B cell (primary cell): ENCODE measurements around the gene PIK3CD. TPM values are rescaled to one million over a fixed set of nuclear protein-coding genes. Genes with fewer than 3 reads are reported as not detected.

Source experiments
- ATAC-seq: fragments of 200-7000 bp; cut with Tn5 transposase; one replicate; pipeline ENCODE4 v1.10.0; 2021; ENCODE audit warnings: low read depth, mild to moderate bottlenecking, moderate number of reproducible peaks, moderate library complexity
- CTCF ChIA-PET: fragments of 350-600 bp; sonication (Branson Sonifier 250); formaldehyde crosslinking; loops from one replicate; lab custom pipeline; 2021; ENCODE audit warnings: antibody characterized with exemption, inconsistent platforms; lab: Charles Lee
- POLR2A ChIA-PET: fragments of 350-600 bp; sonication (Branson Sonifier 250); formaldehyde crosslinking; loops from one replicate; lab custom pipeline; 2021; ENCODE audit warnings: antibody characterized with exemption; lab: Charles Lee
- DNase-seq: peaks from one replicate; pipeline ENCODE4 v3.0.0; 2013
- H2AFZ ChIP-seq: 2 replicates; pipeline ENCODE4 v1.6.1; 2012; ENCODE audit warnings: mild to moderate bottlenecking, low read depth, low read length; ENCODE audit not compliant: insufficient read depth, poor library complexity, severe bottlenecking
- H3K27ac ChIP-seq, 2 donors: 1 replicate in 1 of 2; 2 replicates in 1 of 2; pipeline ENCODE4 v1.5.1; 2012 to 2013; ENCODE audit warnings: low read length in 2 of 2, mild to moderate bottlenecking in 2 of 2, moderate library complexity in 1 of 2
- H3K27me3 ChIP-seq, 4 experiments: fragments of 200-600 bp in 1 of 4; sonication (generic) in 1 of 4; replicated peaks in 1 of 4; 1 replicate in 2 of 4; 2 replicates in 2 of 4; pipeline versions ENCODE4 v1.6.1 to v1.7.0; 2013 to 2016; ENCODE audit warnings: low read length in 3 of 4, mild to moderate bottlenecking in 2 of 4, mixed read lengths in 1 of 4, moderate library complexity in 1 of 4; ENCODE audit not compliant: insufficient read depth in 4 of 4, control insufficient read depth in 3 of 4; ENCODE audit errors: control extremely low read depth in 1 of 4
- H3K36me3 ChIP-seq, 2 experiments: replicated peaks in 1 of 2; 1 replicate in 1 of 2; 2 replicates in 1 of 2; pipeline versions ENCODE4 v1.6.1 to v1.7.1; 2013; ENCODE audit warnings: low read length in 1 of 2; ENCODE audit not compliant: insufficient read depth in 2 of 2, control insufficient read depth in 1 of 2; ENCODE audit errors: control extremely low read depth in 1 of 2, extremely low read depth in 1 of 2
- H3K4me1 ChIP-seq, 2 donors: fragments of 200-600 bp in 1 of 2; sonication (generic) in 1 of 2; 1 replicate in 1 of 2; 2 replicates in 1 of 2; pipeline versions ENCODE4 v1.5.1 to v1.6.1; 2013 to 2017; ENCODE audit warnings: low read length in 2 of 2; ENCODE audit not compliant: control insufficient read depth in 2 of 2, insufficient read depth in 2 of 2
- H3K4me2 ChIP-seq: replicated peaks from 2 replicates; pipeline ENCODE3; 2012; ENCODE audit warnings: mild to moderate bottlenecking, low read depth, low read length; ENCODE audit not compliant: poor library complexity, severe bottlenecking
- H3K4me3 ChIP-seq, 5 experiments: fragments of 200-600 bp in 1 of 5; sonication (generic) in 1 of 5; 1 replicate in 3 of 5; 2 replicates in 2 of 5; pipeline versions ENCODE4 v1.5.1 to v1.7.0; 2011 to 2016; ENCODE audit warnings: low read length in 4 of 5, mild to moderate bottlenecking in 4 of 5, low read depth in 2 of 5, control low read depth in 1 of 5, moderate library complexity in 1 of 5; ENCODE audit not compliant: insufficient read depth in 1 of 5; ENCODE audit errors: control extremely low read depth in 1 of 5, extremely low read depth in 1 of 5
- H3K79me2 ChIP-seq: fragments of 200-600 bp; sonication (generic); one replicate; pipeline ENCODE4 v1.6.0; 2016; ENCODE audit warnings: low read length; ENCODE audit not compliant: control insufficient read depth, insufficient read depth
- H3K9ac ChIP-seq: fragments of 200-600 bp; sonication (generic); 2 replicates; pipeline ENCODE4 v1.6.1; 2017; ENCODE audit warnings: mild to moderate bottlenecking, low read length, moderate library complexity
- H3K9me3 ChIP-seq, 3 donors: one replicate each; pipeline versions ENCODE4 v1.6.1 to v1.7.1; 2013; ENCODE audit warnings: low read length in 2 of 3; ENCODE audit not compliant: control insufficient read depth in 2 of 3, insufficient read depth in 1 of 3; ENCODE audit errors: control extremely low read depth in 1 of 3
- H4K20me1 ChIP-seq: 2 replicates; pipeline ENCODE4 v1.6.0; 2012; ENCODE audit warnings: mild to moderate bottlenecking, low read length; ENCODE audit not compliant: insufficient read depth, control insufficient read depth, poor library complexity, severe bottlenecking
- H3K27ac Mint-ChIP-seq: one replicate; pipeline ENCODE4 v1.8.0; 2021; ENCODE audit warnings: mixed read lengths
- H3K27me3 Mint-ChIP-seq: one replicate; pipeline ENCODE4 v1.8.0; 2021; ENCODE audit warnings: mixed read lengths
- H3K4me1 Mint-ChIP-seq: one replicate; pipeline ENCODE4 v1.8.0; 2021; ENCODE audit warnings: mixed read lengths
- H3K4me3 Mint-ChIP-seq: one replicate; pipeline ENCODE4 v1.8.0; 2021; ENCODE audit warnings: mixed read lengths
- H3K9me3 Mint-ChIP-seq: one replicate; pipeline ENCODE4 v1.8.0; 2022; ENCODE audit warnings: mixed read lengths; ENCODE audit not compliant: insufficient read depth
- EZH2 ChIP-seq: IDR thresholded peaks from 2 replicates; pipeline ENCODE4 v1.6.1; 2012; ENCODE audit warnings: borderline replicate concordance, low read depth, mild to moderate bottlenecking, moderate library complexity, low read length; ENCODE audit not compliant: insufficient read depth, poor library complexity, severe bottlenecking
- WGBS: methylation state at CpG from one replicate; pipeline ENCODE4 v1.1.5; 2013; ENCODE audit warnings: missing lambda C conversion rate; ENCODE audit not compliant: insufficient coverage; 5-methylcytosine and 5-hydroxymethylcytosine counted together
- intact Hi-C: fragments of 100-400 bp; cut with micrococcal nuclease; formaldehyde crosslinking; loops from one replicate; pipeline ENCODE4 v1.10.0; 2022
- polyA plus RNA-seq: library from polyadenylated mRNA; depleted of rRNA; stranded (reverse); fragments of >200 nt; gene quantifications from 2 replicates; pipeline ENCODE4 v1.2.3, GENCODE V29; 2012
- total RNA-seq, 2 donors: library from RNA; stranded (reverse); fragments of 120-200 nt in 1 of 2; gene quantifications; 1 replicate in 1 of 2; 2 replicates in 1 of 2; pipeline versions ENCODE4 v1.2.3 to v1.2.4, GENCODE V29; 2013 to 2022
- TF ChIP-seq, protein P1 (sequence below): fragments of 200-600 bp; IDR thresholded peaks from one replicate; pipeline ENCODE4 v1.8.0; 2022; ENCODE audit warnings: antibody characterized with exemption, mild to moderate bottlenecking

Gene PIK3CD
- total and polyA plus RNA-seq, 2 donors (not counting 1 experiment from before 2014, with no cell fraction given), result 144 to 222 TPM

GRCh38 chr1:9626201-9626608 lies 25.3 kb upstream of the PIK3CD start:
- Histone ChIP-seq H3K27ac (peak overlapping the region; percentile 64 to 67), H3K36me3 (no peaks in the 10 kb centered on the region), H3K9me3 (peaks cover 0 to 9% (median 0%) of the 10 kb centered on the region in 3 donors), H3K9ac (peak overlapping the region; percentile 59), H2AFZ (no peak overlapping the region), H4K20me1 (no peaks in the 10 kb centered on the region), H3K4me2 (peak overlapping the region; percentile 96), H3K4me1 (peaks cover 43 to 71% of the 10 kb centered on the region in 2 donors), H3K4me3 (peak overlapping the region in 4 of 5 experiments; percentile 34 to 69 (median 60)), H3K27me3 (no peaks in the 10 kb centered on the region), H3K79me2 (peaks cover 36% of the 10 kb centered on the region)
- peak overlapping the region; percentile 87 for H3K27ac Mint-ChIP-seq
- DNase-seq, result peak; percentile 90
- TF ChIP-seq, protein P1, sequence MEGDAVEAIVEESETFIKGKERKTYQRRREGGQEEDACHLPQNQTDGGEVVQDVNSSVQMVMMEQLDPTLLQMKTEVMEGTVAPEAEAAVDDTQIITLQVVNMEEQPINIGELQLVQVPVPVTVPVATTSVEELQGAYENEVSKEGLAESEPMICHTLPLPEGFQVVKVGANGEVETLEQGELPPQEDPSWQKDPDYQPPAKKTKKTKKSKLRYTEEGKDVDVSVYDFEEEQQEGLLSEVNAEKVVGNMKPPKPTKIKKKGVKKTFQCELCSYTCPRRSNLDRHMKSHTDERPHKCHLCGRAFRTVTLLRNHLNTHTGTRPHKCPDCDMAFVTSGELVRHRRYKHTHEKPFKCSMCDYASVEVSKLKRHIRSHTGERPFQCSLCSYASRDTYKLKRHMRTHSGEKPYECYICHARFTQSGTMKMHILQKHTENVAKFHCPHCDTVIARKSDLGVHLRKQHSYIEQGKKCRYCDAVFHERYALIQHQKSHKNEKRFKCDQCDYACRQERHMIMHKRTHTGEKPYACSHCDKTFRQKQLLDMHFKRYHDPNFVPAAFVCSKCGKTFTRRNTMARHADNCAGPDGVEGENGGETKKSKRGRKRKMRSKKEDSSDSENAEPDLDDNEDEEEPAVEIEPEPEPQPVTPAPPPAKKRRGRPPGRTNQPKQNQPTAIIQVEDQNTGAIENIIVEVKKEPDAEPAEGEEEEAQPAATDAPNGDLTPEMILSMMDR, result no peak
- TF ChIP-seq EZH2, result no peak
- peaks cover 63% of the 10 kb centered on the region for H3K4me1 Mint-ChIP-seq
- peak; percentile 40 for ATAC-seq
- no peaks in the 10 kb centered on the region for H3K9me3 Mint-ChIP-seq
- ChIA-PET POLR2A (interaction anchor here (0.7 to 6.9 kb wide), 10 partner anchors 11 to 466 kb away, joined by 3 to 251 read pairs (median 6); partner anchors contain the start of gene PIK3CD), CTCF (interaction anchor here (0.7 to 8.8 kb wide), 40 partner anchors 8 to 1161 kb away, joined by 3 to 231 read pairs (median 6); partner anchors contain the start of genes CENPS, CLSTN1 and PIK3CD)
- H3K4me3 Mint-ChIP-seq, result peak overlapping the region; percentile 86
- H3K27me3 Mint-ChIP-seq, result no peaks in the 10 kb centered on the region
- intact Hi-C loops, result loop anchor here (1.0 to 5.0 kb wide), 5 partner anchors 37 to 325 kb away; partner anchors contain the start of gene TMEM201
- WGBS, result 3% methylated on average over 9 of the region's 9 CpGs
